ENCODE results near the gene ZNF417.

The ZNF417 gene

GRCh38 chr19:57947419-57948134 lies 31.2 kb upstream of the ZNF417 start, which contains the start of gene ZNF256:
ZNF256 (minus strand) TSS chr19:57947706; CDS start chr19:57947474, 232 bp downstream.
- Histone ChIP-seq H3K4me3 (peak within 1 kb of the TSS; percentile 70 to 95), H3K4me1 (peaks cover 0 to 13% (median 4%) of the 10 kb centered on the region in 4 donors), H3K9me3 (peaks cover 0 to 41% (median 38%) of the 10 kb centered on the region in 3 donors), H3K27me3 (no peaks in the 10 kb centered on the region), H3K27ac (peak within 1 kb of the TSS; percentile 80 to 86), H3K36me3 (peaks cover 29 to 34% (median 33%) of the 10 kb centered on the region in 3 donors)
- DNase-seq: peak; percentile 92 to 96
- peak; percentile 57 for TF ChIP-seq CTCF (IDR thresholded peaks at IDR 0.05)
- intact Hi-C loops (cut with DNase I; ENCODE audit: low total_unique reads): no loop called here

GRCh38 chr19:57947088-57947418 lies 30.7 kb upstream of the ZNF417 start:
- H3K27me3 ChIP-seq: no peaks in the 10 kb centered on the region
- TF ChIP-seq CTCF (IDR thresholded peaks at IDR 0.05): no peak
- no peak for DNase-seq
- H3K27ac ChIP-seq: peak overlapping the region; percentile 80 to 86
- H3K36me3 ChIP-seq: peaks cover 34 to 39% (median 38%) of the 10 kb centered on the region in 3 donors
- H3K9me3 ChIP-seq: peaks cover 0 to 46% (median 43%) of the 10 kb centered on the region in 3 donors
- peak overlapping the region; percentile 70 to 95 for H3K4me3 ChIP-seq
- intact Hi-C loops (cut with DNase I; ENCODE audit: low total_unique reads): no loop called here
- peaks cover 0 to 13% (median 4%) of the 10 kb centered on the region in 4 donors for H3K4me1 ChIP-seq

- no peak for TF ChIP-seq CTCF (IDR thresholded peaks at IDR 0.05)
- H3K27ac ChIP-seq: no peak overlapping the region
- no peaks in the 10 kb centered on the region for H3K27me3 ChIP-seq
- no peak for DNase-seq
- H3K4me1 ChIP-seq: peaks cover 0 to 13% (median 4%) of the 10 kb centered on the region in 4 donors
- intact Hi-C loops (cut with DNase I; ENCODE audit: low total_unique reads): no loop called here
- peaks cover 41 to 46% (median 46%) of the 10 kb centered on the region in 3 donors for H3K36me3 ChIP-seq
- peak overlapping the region in 1 of 2 donors; percentile 95 for H3K4me3 ChIP-seq
- H3K9me3 ChIP-seq: peaks cover 2 to 53% (median 51%) of the 10 kb centered on the region in 3 donors
Measured at GRCh38 chr19:57946316-57946715, 29.9 kb upstream of the ZNF417 start.

GRCh38 chr19:57941593-57941992 lies 25.2 kb upstream of the ZNF417 start:
- H3K27ac ChIP-seq: no peak overlapping the region
- peaks cover 0 to 7% (median 1%) of the 10 kb centered on the region in 4 donors for H3K4me1 ChIP-seq
- intact Hi-C loops (cut with DNase I; ENCODE audit: low total_unique reads): no loop called here
- H3K27me3 ChIP-seq: no peaks in the 10 kb centered on the region
- H3K4me3 ChIP-seq: no peak overlapping the region
- peaks cover 83 to 90% (median 86%) of the 10 kb centered on the region in 3 donors for H3K36me3 ChIP-seq
- peaks cover 5 to 96% (median 84%) of the 10 kb centered on the region in 3 donors for H3K9me3 ChIP-seq
- no peak for TF ChIP-seq CTCF (IDR thresholded peaks at IDR 0.05)
- DNase-seq: no peak

- Histone ChIP-seq H3K27ac (no peak overlapping the region), H3K4me1 (no peaks in the 10 kb centered on the region), H3K4me3 (no peak overlapping the region), H3K9me3 (peaks cover 3 to 92% (median 77%) of the 10 kb centered on the region in 3 donors), H3K27me3 (no peaks in the 10 kb centered on the region), H3K36me3 (peaks cover 42 to 75% (median 54%) of the 10 kb centered on the region in 3 donors)
- intact Hi-C loops (cut with DNase I; ENCODE audit: low total_unique reads): no loop called here
- TF ChIP-seq CTCF (IDR thresholded peaks at IDR 0.05): no peak
- DNase-seq: no peak
Measured at GRCh38 chr19:57935731-57936130, 19.3 kb upstream of the ZNF417 start.

Data from tibial artery (tissue), 4 donors.